Activated naive CD4-positive, alpha-beta T cell treated with anti-CD3 and anti-CD28 coated beads, Interleukin-2, amount 50 U/mL, for 72 hours (primary cell): ENCODE data around the gene CPLANE2. TPM values are rescaled to one million over a fixed set of nuclear protein-coding genes. Genes with fewer than 3 reads are reported as not detected.
"Not testable (repeated sequence)": the region's sequence is repeated elsewhere in the genome, so short reads cannot be mapped to it uniquely, and the experiment has no call there.

Source experiments
- ATAC-seq, 2 donors: fragments of 150-1000 bp; cut with Tn5 transposase; 2 replicates each; pipeline ENCODE4 v1.10.0; 2021; ENCODE audit warnings: mild to moderate bottlenecking in 2 of 2, moderate library complexity in 2 of 2
- DNase-seq, 2 donors: peaks; one replicate each; pipeline ENCODE4 v3.0.0; 2021 to 2022; ENCODE audit warnings: low spot score in 2 of 2
- H3K27ac Mint-ChIP-seq, 2 donors: one replicate each; pipeline ENCODE4 v1.8.0; 2022; ENCODE audit warnings: mild to moderate bottlenecking in 2 of 2, mixed read lengths in 2 of 2
- H3K36me3 Mint-ChIP-seq, 2 donors: one replicate each; pipeline ENCODE4 v1.8.0; 2022; ENCODE audit warnings: mixed read lengths in 2 of 2
- H3K9me3 Mint-ChIP-seq, 2 donors: one replicate each; pipeline ENCODE4 v1.8.0; 2022; ENCODE audit warnings: mixed read lengths in 2 of 2
- total RNA-seq, 2 donors: library from RNA; stranded (reverse); gene quantifications; one replicate each; pipeline ENCODE4 v1.2.3, GENCODE V29; 2022

The CPLANE2 gene
- total RNA-seq, 2 donors from 2014 or later = 3.0 to 4.2 TPM

DNA sequence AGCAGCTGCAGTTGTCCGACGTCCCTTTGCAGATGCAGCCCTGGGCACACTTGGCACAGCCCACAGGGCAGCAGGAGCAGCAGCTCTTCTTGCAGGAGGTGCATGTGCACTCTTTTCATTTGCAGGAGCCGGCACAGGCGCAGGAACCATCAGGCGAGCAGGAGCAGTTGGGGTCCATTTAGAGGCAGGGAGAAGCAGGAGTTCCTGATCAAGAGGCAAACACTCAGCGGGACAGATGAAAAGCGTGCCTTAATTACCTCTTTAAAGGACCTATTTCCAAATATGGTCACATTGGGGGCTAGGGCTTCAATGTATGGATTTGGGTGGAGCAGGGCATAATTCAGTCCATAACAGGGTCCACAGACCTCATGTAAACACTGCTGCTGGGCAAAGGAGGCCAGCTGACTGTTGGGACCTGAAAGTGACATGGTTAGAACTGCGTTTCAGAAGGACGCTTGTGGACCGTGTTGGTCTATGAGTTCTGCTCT lies 4.3 kb upstream of the CPLANE2 start:
- H3K27ac Mint-ChIP-seq = no peak overlapping the region
- ATAC-seq = no peak

GRCh38 chr1:16239972-16240491 lies 3.0 kb upstream of the CPLANE2 start:
- no peaks in the 10 kb centered on the region for H3K9me3 Mint-ChIP-seq
- H3K36me3 Mint-ChIP-seq = no peaks in the 10 kb centered on the region
- DNase-seq = no peak
- no peak for ATAC-seq
- peak overlapping the region in 1 of 2 donors; percentile 77 for H3K27ac Mint-ChIP-seq

More for the DNA sequence above, 4.3 kb upstream of the CPLANE2 start:
- no peak for DNase-seq
- H3K36me3 Mint-ChIP-seq = no peaks in the 10 kb centered on the region
- H3K9me3 Mint-ChIP-seq = no peaks in the 10 kb centered on the region

DNA sequence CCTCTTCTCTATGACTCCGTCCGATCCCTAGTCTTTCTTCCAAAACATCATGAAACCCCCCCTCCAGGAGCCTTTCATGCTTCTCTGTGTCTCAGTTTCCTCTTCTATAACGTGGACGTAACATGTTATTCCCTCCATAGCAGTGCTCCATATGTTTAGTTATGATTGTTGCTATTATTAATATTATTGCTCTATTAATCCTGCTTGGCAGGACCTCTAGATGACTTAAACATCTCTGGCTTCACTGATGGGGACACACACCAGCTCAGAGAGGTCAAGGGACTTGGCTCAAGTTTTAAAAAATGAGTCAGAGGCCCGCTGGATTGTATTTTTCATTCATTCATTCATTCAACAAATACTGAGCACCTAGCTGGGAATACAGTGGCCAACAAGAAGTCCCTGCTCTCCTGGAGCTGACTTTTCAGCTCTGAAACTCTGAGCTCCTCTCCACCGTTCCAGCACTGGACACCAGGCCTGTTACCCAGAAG lies 404 bp upstream of the CPLANE2 start:
- H3K9me3 Mint-ChIP-seq = no peaks in the 10 kb centered on the region
- DNase-seq = peak in 1 of 2 donors; percentile 33
- ATAC-seq = no peak
- no peaks in the 10 kb centered on the region for H3K36me3 Mint-ChIP-seq
- H3K27ac Mint-ChIP-seq = peak overlapping the region; percentile 90 to 96

DNA sequence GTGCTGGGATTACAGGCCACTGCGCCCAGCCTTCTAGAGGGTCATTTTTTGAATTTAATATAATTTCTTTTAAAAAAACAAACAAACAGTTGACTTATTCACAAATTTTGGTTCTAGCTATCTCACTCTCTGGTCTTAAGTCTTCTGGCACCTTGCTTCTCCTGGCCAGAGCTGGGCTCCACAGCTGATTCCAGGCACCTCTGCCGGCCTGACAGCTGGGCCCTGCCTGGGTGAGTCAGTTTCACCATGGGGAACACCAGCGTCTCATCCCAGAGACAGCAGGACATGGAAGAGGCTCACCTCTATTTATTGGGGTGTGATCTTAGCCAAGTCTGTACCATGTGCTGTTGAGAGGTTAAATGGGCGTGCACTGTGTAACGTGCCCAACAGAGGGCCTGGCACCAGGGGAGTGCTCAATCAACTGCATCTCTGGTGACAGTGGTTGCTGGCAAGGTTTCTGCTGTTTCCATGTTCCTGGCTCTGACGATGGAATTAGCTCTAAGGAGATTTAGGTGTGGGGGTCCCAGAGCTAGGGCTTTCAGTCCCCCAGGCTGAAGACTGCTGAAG lies 956 bp downstream of the CPLANE2 start:
- H3K36me3 Mint-ChIP-seq = no peaks in the 10 kb centered on the region
- DNase-seq = peak; percentile 40 to 56
- no peaks in the 10 kb centered on the region for H3K9me3 Mint-ChIP-seq
- peak; percentile 33 to 62 for ATAC-seq
- H3K27ac Mint-ChIP-seq = peak overlapping the region; percentile 90 to 96

- DNase-seq = no peak
- Mint-ChIP-seq H3K36me3 (no peaks in the 10 kb centered on the region), H3K9me3 (no peaks in the 10 kb centered on the region), H3K27ac (no peak overlapping the region)
- no peak for ATAC-seq
Measured at GRCh38 chr1:16235347-16235746, 1.6 kb downstream of the CPLANE2 start.

DNA sequence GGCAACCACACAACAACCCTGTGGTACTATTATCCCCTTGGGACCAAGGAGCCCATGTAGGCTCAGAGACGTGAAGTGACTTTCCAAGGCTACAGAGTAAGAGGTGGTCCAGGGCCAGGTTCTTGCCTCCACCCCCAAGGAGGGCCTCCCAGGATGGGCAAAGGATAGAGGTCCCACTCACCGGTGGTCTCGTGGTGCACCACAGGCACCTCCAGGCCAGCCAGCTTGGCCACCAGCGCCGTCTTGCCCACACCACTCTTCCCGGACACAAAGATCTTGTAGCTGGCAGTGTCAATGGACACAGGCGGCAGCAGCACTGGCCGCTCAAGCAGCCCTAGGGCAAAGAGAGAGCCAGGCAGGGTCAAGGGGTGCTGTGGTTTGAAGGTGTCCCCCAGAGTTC lies 3.6 kb downstream of the CPLANE2 start:
- DNase-seq = no peak
- no peak overlapping the region for H3K27ac Mint-ChIP-seq
- H3K9me3 Mint-ChIP-seq = no peaks in the 10 kb centered on the region
- ATAC-seq = no peak
- H3K36me3 Mint-ChIP-seq = no peaks in the 10 kb centered on the region

GRCh38 chr1:16232316-16232710 lies 4.7 kb downstream of the CPLANE2 start:
- peak in 1 of 2 donors; percentile 47 for DNase-seq
- Mint-ChIP-seq H3K27ac (no peak overlapping the region), H3K9me3 (no peaks in the 10 kb centered on the region), H3K36me3 (peaks cover 0 to 8% of the 10 kb centered on the region in 2 donors)
- ATAC-seq = no peak

DNA sequence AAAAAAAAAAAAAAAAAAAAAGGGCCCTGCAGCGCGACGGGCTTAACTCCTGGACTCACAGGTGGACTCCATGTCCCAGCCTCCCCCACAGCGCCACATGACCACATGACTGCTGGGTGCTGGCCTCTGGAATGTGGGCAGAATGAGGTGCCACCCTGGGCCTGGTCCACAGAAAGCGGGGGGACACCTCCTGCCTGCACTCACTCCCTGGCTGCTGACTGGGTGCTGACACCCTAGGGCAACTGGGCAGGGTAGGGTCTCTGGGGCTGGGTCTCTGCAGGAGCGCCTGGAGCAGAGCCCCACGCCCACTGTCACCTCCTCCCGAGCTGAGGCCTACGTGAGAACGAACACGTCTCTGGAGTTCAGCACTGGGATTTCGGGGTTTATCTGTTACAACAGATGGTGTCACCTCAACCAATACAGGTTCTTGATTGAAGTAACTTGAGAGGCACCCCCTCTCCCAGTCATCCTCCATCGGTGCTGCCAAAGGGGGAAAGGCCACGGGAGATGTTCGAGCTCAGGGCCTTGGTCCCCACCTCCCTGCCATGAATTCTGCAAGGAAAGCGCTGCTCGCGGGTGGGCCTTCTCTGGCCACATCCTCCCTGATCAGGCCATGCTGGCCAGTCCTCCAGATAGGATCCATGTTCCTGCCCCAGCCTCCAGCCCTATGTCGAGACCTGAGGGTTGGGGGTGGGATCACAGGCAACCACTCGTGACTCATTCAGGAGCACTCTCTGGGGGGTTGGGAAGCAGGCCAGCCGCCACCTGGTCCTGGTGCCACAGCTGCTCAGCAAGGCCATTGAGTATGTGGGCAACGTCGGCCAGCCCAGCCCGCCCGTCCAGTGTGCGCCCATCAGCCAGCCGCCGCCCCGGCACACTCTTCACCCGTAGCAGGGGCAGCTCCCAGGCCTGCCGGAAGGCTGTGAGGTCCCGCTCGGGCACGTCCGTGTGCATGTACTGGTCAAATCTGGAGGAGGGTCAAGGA lies 5.4 kb downstream of the CPLANE2 start:
- Mint-ChIP-seq H3K9me3 (no peaks in the 10 kb centered on the region), H3K36me3 (peaks cover 0 to 8% of the 10 kb centered on the region in 2 donors), H3K27ac (no peak overlapping the region)
- ATAC-seq = no peak
- DNase-seq = no peak

GRCh38 chr1:16230744-16231143 lies 6.2 kb downstream of the CPLANE2 start:
- no peak overlapping the region for H3K27ac Mint-ChIP-seq
- ATAC-seq = no peak
- no peak for DNase-seq
- H3K9me3 Mint-ChIP-seq = no peaks in the 10 kb centered on the region
- peaks cover 0 to 15% of the 10 kb centered on the region in 2 donors for H3K36me3 Mint-ChIP-seq

- DNase-seq (no peak), ATAC-seq (no peak)
- no peak overlapping the region for H3K27ac Mint-ChIP-seq
- H3K36me3 Mint-ChIP-seq = peaks cover 0 to 15% of the 10 kb centered on the region in 2 donors
- no peaks in the 10 kb centered on the region for H3K9me3 Mint-ChIP-seq
Measured at GRCh38 chr1:16229976-16230740, 6.8 kb downstream of the CPLANE2 start.

DNA sequence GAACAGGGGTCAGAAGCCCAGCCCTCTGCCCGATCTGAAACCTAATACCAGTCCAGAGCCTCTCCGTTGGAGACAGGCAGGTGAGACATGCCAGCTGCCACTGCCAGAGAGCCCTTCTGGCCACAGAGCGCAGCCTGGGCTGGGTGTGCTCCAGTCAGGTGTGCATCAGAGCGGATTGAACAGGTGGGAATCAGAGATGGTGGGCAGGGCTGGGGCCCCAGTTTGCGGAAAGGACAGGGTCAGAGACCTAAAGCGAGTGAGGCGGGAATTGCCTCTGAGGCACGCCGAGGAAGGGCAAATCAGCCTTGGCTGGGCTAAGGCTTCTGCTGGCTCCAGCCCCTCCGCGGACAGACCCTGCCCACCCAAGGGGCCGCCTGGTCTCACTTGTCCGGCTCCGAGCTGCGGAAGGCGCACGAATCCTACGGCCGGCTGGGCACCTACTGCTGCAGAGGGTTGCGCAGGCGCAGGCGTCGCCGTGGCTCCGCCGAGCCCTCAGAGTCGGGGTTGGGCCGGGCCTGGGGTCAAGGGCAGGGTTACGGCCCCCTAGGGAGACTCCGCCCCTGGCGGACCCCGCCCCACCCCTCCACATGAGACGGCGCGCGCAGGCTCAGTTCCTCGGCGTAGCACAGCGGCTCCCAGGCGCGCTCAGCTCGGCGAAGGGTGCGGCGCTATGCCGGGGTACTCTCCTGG lies 10.3 kb downstream of the CPLANE2 start:
- H3K9me3 Mint-ChIP-seq = no peaks in the 10 kb centered on the region
- no peak for ATAC-seq
- H3K36me3 Mint-ChIP-seq = peaks cover 0 to 15% of the 10 kb centered on the region in 2 donors
- no peak overlapping the region for H3K27ac Mint-ChIP-seq
- DNase-seq = no peak

- no peak for ATAC-seq
- DNase-seq = no peak
- H3K9me3 Mint-ChIP-seq = no peaks in the 10 kb centered on the region
- no peak overlapping the region for H3K27ac Mint-ChIP-seq
- peaks cover 0 to 15% of the 10 kb centered on the region in 2 donors for H3K36me3 Mint-ChIP-seq
Measured at GRCh38 chr1:16226129-16226489, 10.9 kb downstream of the CPLANE2 start.

DNA sequence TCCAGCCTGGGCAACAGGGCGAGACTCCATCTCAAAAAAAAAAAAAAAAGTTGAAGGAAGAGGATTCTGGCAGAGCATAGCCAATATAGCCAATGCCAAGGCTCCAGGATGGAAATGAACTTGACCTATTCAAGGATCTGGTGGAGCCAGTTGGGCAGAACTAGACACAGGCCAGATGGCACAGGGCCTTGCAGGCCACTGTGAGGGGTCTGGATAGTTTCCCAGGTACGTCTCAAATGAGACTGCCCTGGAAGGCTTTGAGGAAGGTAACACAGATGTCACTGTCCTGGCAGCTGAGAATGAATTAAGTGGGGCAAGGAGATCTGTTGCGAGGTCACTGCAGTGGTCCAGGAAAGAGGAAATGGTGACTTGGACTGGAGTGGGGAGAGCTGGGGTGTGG lies 12.5 kb downstream of the CPLANE2 start:
- H3K36me3 Mint-ChIP-seq = peaks cover 0 to 15% of the 10 kb centered on the region in 2 donors
- DNase-seq (no peak), ATAC-seq (no peak)
- no peaks in the 10 kb centered on the region for H3K9me3 Mint-ChIP-seq
- no peak overlapping the region for H3K27ac Mint-ChIP-seq

DNA sequence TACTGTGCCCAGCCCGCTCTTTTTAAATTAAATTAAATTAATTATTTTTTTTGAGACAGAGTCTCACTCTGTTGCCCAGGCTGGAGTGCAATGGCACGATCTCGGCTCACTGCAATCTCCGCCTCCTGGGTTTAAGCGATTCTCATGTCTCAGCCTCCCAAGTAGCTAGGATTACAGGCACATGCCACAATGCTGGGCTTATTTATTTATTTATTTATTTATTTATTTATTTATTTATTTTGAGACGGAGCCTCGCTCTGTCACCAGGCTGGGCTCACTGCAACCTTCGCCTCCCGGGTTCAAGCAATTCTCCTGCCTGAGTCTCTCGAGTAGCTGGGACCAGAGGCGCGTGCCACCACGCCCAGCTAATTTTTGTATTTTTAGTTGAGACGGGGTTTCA lies 14.3 kb downstream of the CPLANE2 start:
- not testable (repeated sequence) for H3K27ac Mint-ChIP-seq, H3K9me3 Mint-ChIP-seq, DNase-seq, ATAC-seq
- H3K36me3 Mint-ChIP-seq = peaks cover 0 to 11% of the 10 kb centered on the region in 2 donors

DNA sequence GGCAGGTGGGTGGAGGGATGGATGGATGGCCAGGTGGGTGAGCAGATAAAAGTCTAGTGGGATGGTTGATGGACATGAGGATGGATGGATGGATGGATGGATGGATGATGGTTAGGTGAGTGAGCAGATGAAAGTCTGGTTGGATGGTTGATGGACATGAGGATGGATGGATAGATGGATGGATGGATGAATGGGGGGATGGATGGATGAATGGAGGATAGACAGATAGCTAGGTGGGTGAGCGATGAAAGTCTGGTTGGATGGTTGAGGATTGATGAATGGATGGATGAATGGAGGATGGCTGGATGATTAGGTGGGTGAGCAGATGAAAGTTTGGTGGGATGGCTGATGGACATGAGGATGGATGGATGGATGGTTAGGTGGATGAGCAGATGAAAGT lies 15.5 kb downstream of the CPLANE2 start:
- no peaks in the 10 kb centered on the region for H3K9me3 Mint-ChIP-seq
- DNase-seq (no peak), ATAC-seq (no peak)
- H3K27ac Mint-ChIP-seq = no peak overlapping the region
- peaks cover 0 to 6% of the 10 kb centered on the region in 2 donors for H3K36me3 Mint-ChIP-seq

DNA sequence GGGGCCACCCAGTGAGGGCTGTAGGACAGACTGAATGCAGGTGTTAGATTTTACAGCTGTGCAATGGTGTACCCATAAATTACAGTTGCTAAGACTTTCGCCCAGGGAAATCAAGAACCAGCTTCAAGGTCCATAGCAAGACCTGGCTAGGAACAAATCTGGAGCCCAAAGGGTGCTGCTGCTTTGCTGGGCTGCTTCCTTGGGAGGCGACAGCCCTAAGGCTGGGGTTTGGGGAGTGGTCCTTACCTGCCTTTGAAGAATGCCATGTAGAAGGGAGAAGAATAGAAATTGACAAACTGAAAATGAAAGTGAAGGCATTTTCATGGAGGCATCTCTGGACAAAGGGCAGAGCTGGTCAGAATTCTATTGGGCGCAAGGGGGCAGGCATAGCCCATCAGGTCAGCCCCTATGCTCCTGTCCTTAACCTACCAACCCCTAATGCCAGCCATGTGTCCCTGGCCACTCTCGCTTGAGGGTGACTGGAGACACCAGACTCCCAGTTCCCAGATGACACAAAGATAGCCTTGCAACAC lies 16.9 kb downstream of the CPLANE2 start:
- no peak overlapping the region for H3K27ac Mint-ChIP-seq
- no peak for ATAC-seq

More for the DNA sequence above, 16.9 kb downstream of the CPLANE2 start:
- Mint-ChIP-seq H3K9me3 (no peaks in the 10 kb centered on the region), H3K36me3 (no peaks in the 10 kb centered on the region)
- no peak for DNase-seq
